HG02610 (cell line): ENCODE results near the gene BABAM2.

Source experiments
- ATAC-seq: cut with Tn5 transposase; IDR thresholded peaks from one replicate; pipeline ENCODE4 v1.9.1; 2021; ENCODE audit warnings: mild to moderate bottlenecking, moderate library complexity; ENCODE audit not compliant: unreplicated experiment

BABAM2 gene

GRCh38 chr2:28152585-28153280, 262.2 kb downstream of the BABAM2 start:
- no peak for ATAC-seq

- ATAC-seq: no peak
Observed at GRCh38 chr2:28153851-28154250, 263.3 kb downstream of the BABAM2 start.

- ATAC-seq: no peak
Observed at GRCh38 chr2:28155086-28155485, 264.6 kb downstream of the BABAM2 start.

DNA sequence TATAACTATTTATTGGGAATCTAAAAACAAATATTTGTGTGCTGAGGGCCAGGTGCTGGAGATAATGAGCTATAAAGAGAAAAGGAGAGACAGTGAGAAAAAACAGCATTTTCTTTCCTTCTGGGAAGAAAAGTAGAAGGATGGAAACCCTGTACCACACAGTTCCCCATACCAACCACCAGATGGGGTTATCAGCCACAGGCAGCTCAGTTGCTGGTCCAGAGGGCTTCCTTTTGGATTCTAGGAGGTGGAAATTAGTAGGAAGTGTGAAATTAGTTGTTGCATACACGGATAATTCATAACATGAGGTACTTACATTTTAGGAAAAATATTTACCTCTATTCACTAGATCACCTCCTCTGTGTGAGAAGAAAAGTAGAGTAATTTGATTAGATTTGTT, 265.1 kb downstream of the BABAM2 start:
- no peak for ATAC-seq

GRCh38 chr2:28158791-28159190, 268.3 kb downstream of the BABAM2 start:
- ATAC-seq: no peak

- ATAC-seq: no peak
Observed at GRCh38 chr2:28160986-28161425, 270.5 kb downstream of the BABAM2 start.

- no peak for ATAC-seq
Observed at GRCh38 chr2:28161466-28161865, 270.9 kb downstream of the BABAM2 start.

DNA sequence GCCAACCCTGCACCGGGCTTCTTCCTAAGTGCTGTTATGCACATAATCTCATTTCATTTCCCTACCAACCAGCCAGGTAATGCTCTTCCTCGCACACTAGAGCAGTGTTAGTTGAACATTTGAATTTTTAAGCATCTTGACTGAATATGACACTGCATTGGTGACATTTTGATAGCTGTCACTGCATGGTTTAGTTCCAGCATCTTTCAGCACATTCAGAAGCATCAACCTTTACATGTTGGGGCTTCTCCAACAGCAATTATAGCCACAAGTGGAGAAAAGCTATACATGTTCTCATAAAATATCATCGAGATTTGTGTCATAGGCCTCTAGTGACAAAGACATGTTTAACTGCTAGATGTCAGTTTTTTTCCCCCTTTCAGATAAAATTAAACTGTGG, 272.0 kb downstream of the BABAM2 start:
- no peak for ATAC-seq

- no peak for ATAC-seq
Observed at GRCh38 chr2:28163028-28163427, 272.5 kb downstream of the BABAM2 start.

DNA sequence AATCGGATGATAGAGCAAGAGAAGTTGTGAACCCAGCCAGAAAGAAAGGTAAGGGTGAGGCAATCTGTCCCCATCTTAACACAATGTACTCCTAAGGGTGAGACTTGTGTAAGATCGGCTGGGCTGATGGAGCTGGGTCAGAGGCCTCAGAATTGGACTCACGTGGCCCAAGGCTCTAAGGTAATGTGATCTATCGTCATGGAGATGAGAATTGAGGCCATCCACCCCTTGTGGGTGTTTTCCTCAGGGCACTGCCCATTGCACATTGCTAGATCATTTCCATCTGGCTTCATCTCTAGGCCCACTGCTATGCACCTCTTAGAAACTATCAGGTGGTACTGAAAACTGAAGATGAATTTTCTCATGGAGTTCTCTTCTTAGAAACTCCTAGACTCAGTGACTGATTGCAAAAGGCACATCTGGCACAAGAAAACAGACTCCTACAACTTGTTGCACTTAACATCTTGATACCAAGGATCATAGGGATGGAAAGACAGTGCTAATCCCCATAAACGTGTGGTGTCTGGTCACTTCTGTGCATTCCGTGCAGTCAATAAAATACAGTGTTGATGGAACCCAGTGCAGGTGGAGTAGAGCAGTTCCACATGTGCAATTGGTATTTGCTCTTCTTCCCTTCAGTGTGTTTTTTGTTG, 273.2 kb downstream of the BABAM2 start:
- no peak for ATAC-seq

DNA sequence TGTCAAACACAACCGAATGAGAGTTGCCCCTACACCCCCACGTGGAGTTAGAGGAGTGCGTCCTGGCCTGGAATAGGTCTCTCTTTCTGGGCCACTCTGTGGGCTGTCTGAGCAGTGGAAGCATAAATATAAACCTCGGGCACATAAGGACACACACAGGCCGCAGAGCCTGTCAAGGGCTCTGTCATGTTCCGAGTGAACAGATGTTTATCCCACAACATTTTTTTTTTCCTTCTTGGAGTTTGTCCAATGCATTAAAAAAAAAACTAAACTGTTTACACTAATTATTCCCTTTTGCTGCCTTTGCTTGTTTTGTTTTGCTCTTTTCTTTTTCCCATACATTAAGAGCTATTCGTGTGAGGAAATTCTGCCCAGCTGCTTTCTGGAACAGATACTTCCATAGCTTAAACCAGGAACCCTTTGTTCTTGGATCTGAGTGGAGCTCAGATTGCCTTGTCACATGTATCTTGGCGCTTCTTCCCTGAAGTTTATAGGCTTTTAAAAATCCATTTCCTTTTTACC, 273.8 kb downstream of the BABAM2 start:
- no peak for ATAC-seq

DNA sequence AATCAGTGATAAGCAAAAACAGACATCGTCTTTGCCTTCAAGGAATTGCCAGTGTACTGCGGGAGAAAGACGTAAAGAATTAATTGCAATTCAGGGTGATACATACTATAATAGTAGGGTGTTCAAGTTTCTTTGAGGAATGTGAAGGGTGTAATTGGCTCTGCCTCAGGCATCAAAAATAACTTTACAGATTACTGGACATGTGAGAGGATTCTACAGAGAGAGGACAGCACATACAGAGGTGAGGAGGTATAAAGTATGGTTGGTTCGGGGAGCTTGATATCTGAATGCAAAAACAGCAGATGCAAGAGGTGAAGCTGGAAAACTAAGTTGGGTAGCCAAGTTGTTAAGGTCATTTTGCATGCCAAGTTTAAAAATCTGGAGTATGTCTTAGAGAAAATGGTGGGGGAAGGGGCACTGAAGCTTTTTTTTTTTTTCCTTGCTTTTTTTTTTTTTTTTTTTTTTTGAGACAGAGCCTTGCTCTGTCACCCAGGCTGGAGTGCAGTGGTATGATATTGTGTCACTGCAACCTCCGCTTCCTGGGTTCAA, 274.6 kb downstream of the BABAM2 start:
- no peak for ATAC-seq

DNA sequence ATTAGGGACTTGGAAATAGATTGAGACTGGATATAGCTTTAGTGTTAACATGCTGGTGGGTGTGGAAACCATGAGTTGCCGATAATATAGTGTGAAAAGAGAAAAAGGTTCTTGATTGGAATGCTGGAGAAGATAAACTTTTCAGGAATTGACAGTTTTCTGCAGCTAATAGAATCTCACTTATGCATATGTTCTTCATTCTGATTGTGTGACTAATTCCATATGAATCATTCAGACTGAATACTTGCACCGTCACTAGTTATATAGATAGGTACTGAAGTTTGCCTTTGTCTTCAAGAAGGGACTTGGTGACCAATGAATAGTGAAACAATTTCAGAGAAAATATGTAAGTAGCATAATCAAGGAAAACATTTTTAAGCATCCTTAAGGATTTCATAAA, 276.4 kb downstream of the BABAM2 start:
- ATAC-seq: no peak

- no peak for ATAC-seq
Observed at GRCh38 chr2:28168376-28168775, 277.8 kb downstream of the BABAM2 start.

DNA sequence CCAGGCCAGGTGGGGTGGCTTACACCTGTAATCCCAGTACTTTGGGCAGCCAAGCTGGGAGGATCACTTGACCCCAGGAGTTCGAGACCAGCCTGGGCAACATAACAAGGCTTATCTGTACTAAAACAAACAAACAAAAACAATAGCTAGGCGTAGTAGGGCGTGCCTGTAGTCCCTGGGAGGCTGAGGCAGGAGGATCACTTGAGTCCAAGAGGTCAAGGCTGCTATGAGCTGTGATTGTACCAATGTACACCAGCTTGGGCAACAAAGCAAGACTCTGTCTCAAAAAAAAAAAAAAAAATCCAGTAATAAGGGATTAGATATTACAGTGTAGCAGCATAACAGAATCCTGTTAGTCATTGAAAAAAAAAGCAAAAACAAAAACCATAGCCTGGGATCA, 279.0 kb downstream of the BABAM2 start:
- ATAC-seq: no peak

DNA sequence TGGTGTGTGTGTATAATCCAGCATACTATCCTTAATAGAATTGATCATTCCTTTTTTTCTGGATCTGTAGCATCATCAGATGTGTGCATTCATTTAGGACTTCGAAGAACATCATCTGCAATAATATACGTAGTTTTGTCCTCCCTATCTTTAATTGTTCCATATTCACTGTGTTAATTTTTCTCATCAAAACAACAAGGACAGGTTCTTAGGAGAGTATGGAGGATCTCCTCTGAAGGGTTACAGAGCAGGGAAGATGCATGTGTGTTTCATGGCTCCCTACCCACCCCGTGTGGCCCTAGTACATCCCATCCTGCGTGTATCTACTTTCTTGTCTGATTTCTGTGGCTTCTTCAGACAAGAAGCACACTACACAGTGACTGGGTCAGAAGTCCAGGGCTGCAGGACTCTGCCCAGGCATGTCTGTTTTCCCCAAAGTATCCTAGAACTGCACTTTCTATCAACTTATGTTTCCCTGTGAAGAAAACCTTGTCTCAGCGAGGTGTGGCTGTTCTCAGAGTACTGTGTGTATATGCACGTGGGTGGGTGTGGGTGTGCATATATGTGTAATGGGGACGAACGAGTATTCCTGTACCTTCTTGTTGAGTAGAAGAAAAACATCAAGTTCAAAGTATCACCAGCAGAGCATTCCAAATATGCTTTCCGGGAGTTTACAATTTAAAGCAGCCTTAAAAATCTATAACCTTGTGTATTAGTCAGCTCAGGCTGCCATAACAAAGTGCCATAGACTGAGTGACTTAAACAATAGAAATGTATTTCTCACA, 281.8 kb downstream of the BABAM2 start:
- ATAC-seq: no peak

GRCh38 chr2:28173377-28173776, 282.8 kb downstream of the BABAM2 start:
- no peak for ATAC-seq

DNA sequence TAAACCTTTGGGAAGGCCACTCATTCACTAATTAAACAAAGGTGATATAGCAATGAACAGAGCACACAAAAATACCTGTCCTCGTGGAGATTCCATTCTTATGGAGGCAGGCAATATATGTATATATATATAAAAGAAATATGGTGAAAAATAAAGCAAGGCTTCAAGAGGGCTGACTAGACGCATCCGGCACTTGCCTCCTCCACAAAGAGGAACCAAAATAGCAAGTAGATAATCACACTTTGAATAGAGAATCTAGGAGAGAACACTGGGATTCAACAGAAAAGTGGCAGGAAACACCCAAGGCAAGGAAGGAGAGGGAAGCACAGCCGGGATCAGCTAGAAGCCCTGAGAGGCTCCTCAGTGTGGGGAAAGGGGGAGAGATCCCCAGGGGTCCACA, 283.7 kb downstream of the BABAM2 start:
- ATAC-seq: no peak

DNA sequence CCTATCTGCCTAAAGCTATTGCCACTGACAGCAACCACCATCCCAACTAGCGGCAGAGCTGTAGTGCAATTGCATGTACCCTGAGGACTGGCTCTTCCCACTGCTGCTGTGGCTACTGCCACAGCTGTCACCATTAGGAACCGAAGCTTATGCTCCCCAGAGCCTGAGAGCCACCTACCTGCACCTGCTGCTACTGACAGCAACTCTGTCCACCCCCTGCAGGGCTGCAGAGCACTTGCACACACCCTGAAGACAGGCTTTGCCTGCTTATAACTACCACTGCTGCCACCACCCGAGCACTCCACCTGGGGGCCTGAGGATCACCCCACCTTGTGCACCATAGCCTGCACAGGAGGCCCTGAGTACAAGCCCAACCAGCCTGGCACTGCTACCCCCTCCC, 284.5 kb downstream of the BABAM2 start:
- no peak for ATAC-seq

DNA sequence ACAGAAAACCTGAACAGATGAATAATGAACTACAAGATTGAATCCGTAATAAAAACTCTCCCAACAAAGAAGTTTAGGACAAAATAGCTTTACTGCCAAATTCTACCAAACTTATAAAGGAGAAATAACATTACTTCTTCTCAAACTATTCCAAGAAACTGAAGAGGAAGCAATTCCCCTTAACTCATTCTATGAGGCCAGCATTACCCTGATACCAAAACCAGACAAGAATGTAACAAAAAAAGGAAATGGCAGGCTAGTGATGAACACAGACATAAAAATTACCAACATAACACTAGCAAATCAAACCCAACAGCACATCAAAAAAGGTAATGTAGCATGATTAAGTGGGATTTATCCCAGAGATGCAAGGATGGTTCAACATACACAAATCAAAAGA, 288.4 kb downstream of the BABAM2 start:
- ATAC-seq: no peak

DNA sequence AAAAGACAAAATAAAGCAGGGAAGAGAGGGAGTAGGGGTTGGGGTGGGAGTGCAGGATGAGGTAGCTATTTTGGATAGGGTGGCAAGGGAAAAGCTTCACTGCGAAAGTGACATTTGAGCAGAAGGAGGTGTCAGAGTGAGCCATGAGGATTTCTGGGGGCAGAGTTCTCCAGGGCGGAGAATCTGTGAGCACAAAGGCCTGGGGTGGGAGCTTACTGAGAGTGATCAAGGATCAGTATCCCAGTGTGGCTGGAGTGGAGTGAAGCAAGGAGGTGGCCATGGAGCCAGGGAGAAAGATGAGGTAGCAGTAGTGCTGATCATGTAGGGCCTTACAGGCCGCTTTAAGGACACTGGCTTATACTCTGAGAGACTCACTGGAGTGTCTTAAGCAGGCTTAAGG, 291.3 kb downstream of the BABAM2 start:
- no peak for ATAC-seq
